ENCODE data around the gene GMPPA. TPM values are rescaled to one million over a fixed set of nuclear protein-coding genes. Genes with fewer than 3 reads are reported as not detected.
A peak's percentile ranks its signal among the peaks of the same experiment; 100 is the strongest.

Gene GMPPA
- total and polyA plus RNA-seq, 9 of the 15 experiments (the other 6 are each of a cell fraction or from before 2014, with no cell fraction given) = 7.0 to 101 (median 66.7) TPM

GRCh38 chr2:219521066-219521880 is 22.6 kb downstream of the GMPPA start (continued):
- TF ChIP-seq FOXP4 (CRISPR knock-in tag; IDR thresholded peaks at IDR 0.05; ENCODE audit: borderline replicate concordance) (no peak), FOXK2 (conservative IDR thresholded peaks at IDR 0.05 in 1 of 2, IDR thresholded peaks at IDR 0.05 in 1 of 2; ENCODE audit: low read depth in 2 of 2) (no peak), L3MBTL2 (IDR thresholded peaks at IDR 0.05) (peak; percentile 12; the same call in 1 of the 2 replicates), ARID1B (IDR thresholded peaks at IDR 0.05) (peak; percentile 85), ZNF174 (CRISPR knock-in tag; IDR thresholded peaks at IDR 0.05) (no peak), SIX5 (IDR thresholded peaks at IDR 0.05; ENCODE audit: borderline replicate concordance in 1 of 2, insufficient read depth in 1 of 2, low read depth in 1 of 2, low read length in 2 of 2) (no peak), ZNF717 (CRISPR knock-in tag; IDR thresholded peaks at IDR 0.05) (no peak), ATF7 (IDR thresholded peaks at IDR 0.05) (no peak), BCOR (IDR thresholded peaks at IDR 0.05) (peak; percentile 63; the same call in 1 of the 2 replicates), CBFA2T3 (IDR thresholded peaks at IDR 0.05) (peak; percentile 90), HDAC8 (tag; IDR thresholded peaks at IDR 0.05) (no peak), ZNF41 (CRISPR knock-in tag; conservative IDR thresholded peaks at IDR 0.05) (no peak), ETV5 (CRISPR knock-in tag; IDR thresholded peaks at IDR 0.05; ENCODE audit: low read depth) (peak; percentile 82; the same call in 1 of the 2 replicates), ZNF436 (CRISPR knock-in tag; IDR thresholded peaks at IDR 0.05) (no peak), XRCC4 (IDR thresholded peaks at IDR 0.05; ENCODE audit: extremely low read depth, insufficient read depth, insufficient read length) (no peak), ZKSCAN3 (CRISPR knock-in tag; IDR thresholded peaks at IDR 0.05) (no peak), KAT7 (CRISPR knock-in tag; IDR thresholded peaks at IDR 0.05; ENCODE audit: borderline replicate concordance) (0 out of 2 replicates have a peak, but pooled peaks have one; percentile 38), NR0B1 (IDR thresholded peaks at IDR 0.05; ENCODE audit: partially characterized antibody) (no peak)
- TF ChIP-seq, protein P1, sequence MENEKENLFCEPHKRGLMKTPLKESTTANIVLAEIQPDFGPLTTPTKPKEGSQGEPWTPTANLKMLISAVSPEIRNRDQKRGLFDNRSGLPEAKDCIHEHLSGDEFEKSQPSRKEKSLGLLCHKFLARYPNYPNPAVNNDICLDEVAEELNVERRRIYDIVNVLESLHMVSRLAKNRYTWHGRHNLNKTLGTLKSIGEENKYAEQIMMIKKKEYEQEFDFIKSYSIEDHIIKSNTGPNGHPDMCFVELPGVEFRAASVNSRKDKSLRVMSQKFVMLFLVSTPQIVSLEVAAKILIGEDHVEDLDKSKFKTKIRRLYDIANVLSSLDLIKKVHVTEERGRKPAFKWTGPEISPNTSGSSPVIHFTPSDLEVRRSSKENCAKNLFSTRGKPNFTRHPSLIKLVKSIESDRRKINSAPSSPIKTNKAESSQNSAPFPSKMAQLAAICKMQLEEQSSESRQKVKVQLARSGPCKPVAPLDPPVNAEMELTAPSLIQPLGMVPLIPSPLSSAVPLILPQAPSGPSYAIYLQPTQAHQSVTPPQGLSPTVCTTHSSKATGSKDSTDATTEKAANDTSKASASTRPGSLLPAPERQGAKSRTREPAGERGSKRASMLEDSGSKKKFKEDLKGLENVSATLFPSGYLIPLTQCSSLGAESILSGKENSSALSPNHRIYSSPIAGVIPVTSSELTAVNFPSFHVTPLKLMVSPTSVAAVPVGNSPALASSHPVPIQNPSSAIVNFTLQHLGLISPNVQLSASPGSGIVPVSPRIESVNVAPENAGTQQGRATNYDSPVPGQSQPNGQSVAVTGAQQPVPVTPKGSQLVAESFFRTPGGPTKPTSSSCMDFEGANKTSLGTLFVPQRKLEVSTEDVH (IDR thresholded peaks at IDR 0.05; ENCODE audit: low read depth, partially characterized antibody) = peak; percentile 36
- TF ChIP-seq, protein P2, sequence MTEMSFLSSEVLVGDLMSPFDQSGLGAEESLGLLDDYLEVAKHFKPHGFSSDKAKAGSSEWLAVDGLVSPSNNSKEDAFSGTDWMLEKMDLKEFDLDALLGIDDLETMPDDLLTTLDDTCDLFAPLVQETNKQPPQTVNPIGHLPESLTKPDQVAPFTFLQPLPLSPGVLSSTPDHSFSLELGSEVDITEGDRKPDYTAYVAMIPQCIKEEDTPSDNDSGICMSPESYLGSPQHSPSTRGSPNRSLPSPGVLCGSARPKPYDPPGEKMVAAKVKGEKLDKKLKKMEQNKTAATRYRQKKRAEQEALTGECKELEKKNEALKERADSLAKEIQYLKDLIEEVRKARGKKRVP (CRISPR knock-in tag; IDR thresholded peaks at IDR 0.05) = no peak

Measured in K562 (cell line).